GM19468 (cell line): ENCODE data around the gene OR8G1.
"Not testable (repeated sequence)": the region's sequence is repeated elsewhere in the genome, so short reads cannot be mapped to it uniquely, and the experiment has no call there.

ENCODE experiments used
- ATAC-seq: cut with Tn5 transposase; IDR thresholded peaks from one replicate; pipeline ENCODE4 v1.9.1; 2021; ENCODE audit warnings: mild to moderate bottlenecking, moderate library complexity, moderate number of reproducible peaks; ENCODE audit not compliant: unreplicated experiment; ENCODE audit errors: extremely low read depth

OR8G1 gene

DNA sequence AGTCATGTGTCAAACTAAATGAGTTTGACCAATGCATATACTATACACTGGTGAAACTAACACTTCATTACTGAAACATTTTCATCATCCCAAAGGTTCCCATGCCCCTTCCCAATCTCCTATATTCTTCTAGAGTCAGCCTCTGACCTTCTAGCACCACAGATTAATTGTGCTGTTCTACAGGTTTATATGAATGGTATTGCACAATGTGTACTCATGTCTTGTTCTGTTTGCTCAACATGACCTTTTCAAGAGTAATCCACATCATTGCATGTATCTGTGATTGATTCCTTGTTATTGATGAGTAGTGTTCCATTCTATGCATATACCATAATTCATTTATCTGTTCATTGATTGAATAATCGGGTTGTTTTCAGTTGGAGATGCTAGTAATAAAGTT is 7.5 kb upstream of the OR8G1 start:
- no peak for ATAC-seq

GRCh38 chr11:124238512-124238911 is 2.4 kb upstream of the OR8G1 start:
- no peak for ATAC-seq

DNA sequence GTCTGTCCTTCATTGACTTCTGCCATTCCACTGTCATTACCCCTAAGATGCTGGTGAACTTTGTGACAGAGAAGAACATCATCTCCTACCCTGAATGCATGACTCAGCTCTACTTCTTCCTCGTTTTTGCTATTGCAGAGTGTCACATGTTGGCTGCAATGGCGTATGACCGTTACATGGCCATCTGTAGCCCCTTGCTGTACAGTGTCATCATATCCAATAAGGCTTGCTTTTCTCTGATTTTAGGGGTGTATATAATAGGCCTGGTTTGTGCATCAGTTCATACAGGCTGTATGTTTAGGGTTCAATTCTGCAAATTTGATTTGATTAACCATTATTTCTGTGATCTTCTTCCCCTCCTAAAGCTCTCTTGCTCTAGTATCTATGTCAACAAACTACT is 9.0 kb downstream of the OR8G1 start:
- ATAC-seq = not testable (repeated sequence)

GRCh38 chr11:124256076-124256475 is 15.2 kb downstream of the OR8G1 start, which contains the start of gene OR8G5:
Gene OR8G5 (plus strand): TSS chr11:124256376. CDS start chr11:124264932, 8,556 bp downstream.
- no peak for ATAC-seq

GRCh38 chr11:124265041-124265440 is 24.1 kb downstream of the OR8G1 start:
- not testable (repeated sequence) for ATAC-seq

DNA sequence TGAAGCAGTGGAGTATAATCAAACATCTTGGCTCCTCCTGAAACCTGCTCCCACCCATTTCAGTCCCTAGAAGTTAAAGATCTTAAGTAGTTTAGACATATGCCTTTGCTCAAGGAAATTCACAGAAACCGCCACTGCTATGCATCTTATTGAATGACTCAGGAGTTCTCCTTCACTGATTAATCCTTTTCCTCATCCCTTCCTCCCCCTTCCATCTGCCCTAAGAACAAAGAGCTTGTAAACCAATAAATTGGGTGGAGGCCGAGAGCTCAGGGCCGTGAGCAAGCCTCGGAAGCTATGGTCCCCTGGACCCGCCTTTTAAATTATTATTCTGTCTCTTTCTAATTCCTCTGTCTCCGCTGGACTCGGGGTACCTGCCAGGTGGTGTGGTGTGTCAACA is 30.0 kb downstream of the OR8G1 start:
- not testable (repeated sequence) for ATAC-seq

DNA sequence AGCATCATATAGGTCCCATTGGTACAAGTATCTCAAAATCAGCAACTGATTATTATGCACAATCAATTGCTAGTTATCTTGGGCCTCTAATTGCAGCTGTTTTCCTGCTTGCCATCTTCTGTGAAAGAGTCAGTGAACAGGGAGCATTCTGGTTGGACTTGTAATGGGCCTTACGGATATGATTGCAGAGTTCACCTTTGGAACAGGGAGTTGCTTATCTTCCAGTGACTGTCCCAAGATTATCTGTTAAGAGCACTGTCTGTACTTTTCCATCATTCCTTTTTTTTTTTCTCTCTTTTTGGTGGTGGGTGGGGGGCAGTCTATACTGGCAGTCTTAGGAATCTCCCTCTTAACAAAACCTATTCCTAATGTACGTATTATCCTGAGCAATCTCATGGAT is 33.1 kb downstream of the OR8G1 start:
- no peak for ATAC-seq

- no peak for ATAC-seq
These were observed 35.2 kb downstream of the OR8G1 start for GRCh38 chr11:124276081-124276480.

DNA sequence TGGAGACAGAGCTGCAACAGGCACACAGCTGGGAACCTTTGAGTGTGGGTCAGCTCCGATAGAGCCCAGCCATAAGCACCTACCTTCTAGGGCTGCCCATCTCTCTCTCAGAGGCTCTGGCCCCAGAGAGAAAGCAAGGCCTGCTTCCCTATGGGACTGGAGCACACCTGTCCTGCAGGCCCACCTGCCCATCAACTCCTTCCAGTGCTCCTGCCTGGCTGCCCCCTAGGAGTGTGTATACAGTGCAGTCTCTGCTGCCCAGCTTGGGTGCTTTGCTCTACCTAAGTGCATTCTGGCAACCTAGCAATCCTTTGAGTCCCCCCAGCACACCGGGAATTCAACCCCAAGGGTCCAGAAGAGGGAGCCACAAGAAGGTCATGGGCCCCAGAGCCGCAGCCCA is 36.3 kb downstream of the OR8G1 start:
- ATAC-seq = no peak

DNA sequence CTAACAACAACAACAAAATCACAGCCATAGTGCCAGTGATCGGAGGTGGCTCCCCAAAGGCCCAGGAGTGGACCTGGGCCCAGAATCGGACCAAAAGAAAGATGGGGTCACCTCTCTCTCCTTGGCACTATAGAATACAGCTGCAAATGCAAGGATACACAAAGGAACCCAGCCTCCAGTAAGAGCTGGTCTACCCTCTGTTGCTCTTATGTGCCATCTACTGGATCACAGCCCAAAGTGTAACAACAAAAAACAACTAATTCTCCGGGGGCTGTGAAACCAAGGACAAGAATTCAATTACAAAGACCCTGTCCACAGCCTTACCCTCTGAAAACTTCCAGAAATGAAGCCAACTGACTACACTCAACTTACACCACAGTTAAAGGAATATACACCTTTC is 36.9 kb downstream of the OR8G1 start:
- no peak for ATAC-seq

DNA sequence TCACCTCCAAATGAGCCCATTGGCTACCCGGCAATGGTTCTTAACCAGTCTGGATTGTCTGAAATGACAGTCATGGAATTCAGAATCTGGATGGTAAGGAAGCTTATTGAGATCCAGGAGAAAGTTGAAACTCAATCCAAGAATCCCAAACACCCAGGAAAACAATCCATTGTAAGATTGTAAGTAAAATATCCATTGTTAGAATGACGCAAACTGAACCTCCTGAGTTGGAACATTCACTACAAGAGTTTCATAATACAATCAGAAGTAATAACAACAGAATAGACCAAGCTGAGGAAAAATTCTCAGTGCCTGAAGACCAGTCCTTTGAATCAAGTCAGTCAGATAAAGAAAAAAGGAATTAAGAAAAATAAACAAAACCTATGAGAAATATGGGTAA is 37.4 kb downstream of the OR8G1 start:
- no peak for ATAC-seq

GRCh38 chr11:124285610-124286344 is 44.9 kb downstream of the OR8G1 start:
- ATAC-seq = no peak

- ATAC-seq = no peak
These were observed 53.8 kb downstream of the OR8G1 start for GRCh38 chr11:124294687-124295086.

GRCh38 chr11:124296016-124296415 is 55.1 kb downstream of the OR8G1 start:
- no peak for ATAC-seq

DNA sequence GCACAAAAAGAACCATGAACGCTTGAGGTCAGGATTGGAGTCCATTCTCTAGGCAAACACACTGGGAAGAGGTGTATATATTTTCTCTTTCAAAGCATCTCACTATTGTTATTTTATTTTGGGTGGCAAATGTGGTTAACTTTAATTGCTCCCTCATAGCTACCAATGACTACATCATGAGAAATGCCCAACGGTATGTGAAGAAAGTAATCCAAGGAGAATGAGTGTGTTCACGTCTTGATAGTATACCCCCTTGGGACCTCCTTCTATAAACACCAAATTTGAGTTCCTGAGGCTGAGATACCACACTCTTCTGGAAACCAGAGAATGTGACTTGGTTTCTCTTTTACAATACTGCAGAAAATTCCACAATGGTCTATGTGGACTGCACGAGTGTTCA is 57.0 kb downstream of the OR8G1 start:
- no peak for ATAC-seq

DNA sequence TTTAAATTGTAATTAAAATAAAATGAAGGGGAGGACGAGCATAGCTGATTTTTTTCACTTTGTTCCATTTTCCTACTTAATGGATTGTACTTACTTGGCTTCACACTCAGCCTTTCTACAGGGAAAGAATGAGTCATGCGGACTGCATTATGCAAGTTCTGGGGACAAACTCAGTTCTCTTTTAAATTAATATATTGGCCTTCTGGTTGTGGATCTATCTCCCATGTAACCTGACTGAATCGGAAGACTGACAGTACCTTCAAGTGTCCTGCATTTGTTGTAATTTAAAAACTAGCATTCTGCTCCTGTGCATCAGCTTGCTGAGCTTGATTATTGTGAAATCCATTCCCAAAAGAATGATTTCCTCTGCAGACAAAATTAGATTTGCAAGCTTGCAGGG is 60.7 kb downstream of the OR8G1 start:
- ATAC-seq = no peak

- ATAC-seq = no peak
These were observed 61.6 kb downstream of the OR8G1 start for GRCh38 chr11:124302347-124303125.
